Body of pancreas (tissue), 4 donors: ENCODE data around the gene GRIK1.

Experiments
- CTCF ChIP-seq, 7 experiments: fragments of 450-650 bp in 4 of 7; fragments of 200-600 bp in 3 of 7; sonication (generic) in 3 of 7; IDR thresholded peaks; one replicate each; pipeline ENCODE4 v1.5.1; 2016 to 2019; ENCODE audit warnings: antibody characterized with exemption in 7 of 7
- POLR2A ChIP-seq, 3 donors: fragments of 450-650 bp; IDR thresholded peaks; one replicate each; pipeline ENCODE4 v1.6.1; 2016; ENCODE audit warnings: antibody characterized with exemption in 3 of 3, mild to moderate bottlenecking in 2 of 3

DNA sequence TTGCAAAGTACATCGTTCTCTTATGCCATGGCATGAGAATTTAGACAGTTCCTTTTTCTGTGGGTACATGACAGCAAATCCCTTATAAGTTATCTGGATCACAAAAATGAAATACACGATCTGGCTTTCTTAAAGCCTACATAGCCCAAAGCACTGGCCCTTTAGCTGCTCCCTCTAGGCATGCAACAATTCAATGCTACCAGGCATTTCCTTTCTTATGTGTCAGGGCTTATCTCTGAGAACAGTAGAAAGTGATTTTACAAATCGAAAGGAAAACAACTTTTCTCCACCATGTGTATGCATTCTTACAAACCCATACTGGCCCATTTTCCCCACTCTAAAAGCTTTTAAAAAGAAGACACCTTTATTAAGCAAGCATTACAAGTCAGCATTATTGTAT is 139.7 kb downstream of the GRIK1 start:
- TF ChIP-seq CTCF (IDR thresholded peaks at IDR 0.05), result no peak
- no peak for TF ChIP-seq POLR2A (IDR thresholded peaks at IDR 0.05)
